Memory B cell (primary cell): ENCODE results near the gene DENND1A.
A peak's percentile ranks its signal among the peaks of the same experiment; 100 is the strongest.

ENCODE experiments used
- ATAC-seq: fragments of 150-1000 bp; cut with Tn5 transposase; 2 replicates; pipeline ENCODE4 v1.10.0; 2021; ENCODE audit warnings: low read depth, mild to moderate bottlenecking, moderate library complexity
- DNase-seq, 2 donors: peaks; one replicate each; pipeline ENCODE4 v3.0.0; 2022; ENCODE audit warnings: low spot score in 2 of 2
- H3K27ac Mint-ChIP-seq: one replicate; pipeline ENCODE4 v1.8.0; 2022; ENCODE audit warnings: mild to moderate bottlenecking, moderate library complexity, mixed read lengths
- H3K27me3 Mint-ChIP-seq: one replicate; pipeline ENCODE4 v1.8.0; 2022; ENCODE audit warnings: mixed read lengths
- H3K36me3 Mint-ChIP-seq: one replicate; pipeline ENCODE4 v1.8.0; 2022; ENCODE audit warnings: mild to moderate bottlenecking, mixed read lengths
- H3K4me1 Mint-ChIP-seq: one replicate; pipeline ENCODE4 v1.8.0; 2022; ENCODE audit warnings: mixed read lengths
- H3K4me3 Mint-ChIP-seq: one replicate; pipeline ENCODE4 v1.8.0; 2022; ENCODE audit warnings: mild to moderate bottlenecking, moderate library complexity, mixed read lengths
- H3K9me3 Mint-ChIP-seq: one replicate; pipeline ENCODE4 v1.8.0; 2022; ENCODE audit warnings: mixed read lengths

DENND1A gene

GRCh38 chr9:123584202-123585176 is 345.4 kb downstream of the DENND1A start:
- no peaks in the 10 kb centered on the region for H3K27me3 Mint-ChIP-seq
- peaks cover 8% of the 10 kb centered on the region for H3K9me3 Mint-ChIP-seq
- no peak overlapping the region for H3K27ac Mint-ChIP-seq
- DNase-seq (no peak), ATAC-seq (no peak)
- H3K36me3 Mint-ChIP-seq, result peaks cover 43% of the 10 kb centered on the region
- no peak overlapping the region for H3K4me3 Mint-ChIP-seq
- no peaks in the 10 kb centered on the region for H3K4me1 Mint-ChIP-seq

GRCh38 chr9:123583646-123584045 is 346.3 kb downstream of the DENND1A start:
- no peak overlapping the region for H3K4me3 Mint-ChIP-seq
- H3K9me3 Mint-ChIP-seq, result peaks cover 12% of the 10 kb centered on the region
- no peak overlapping the region for H3K27ac Mint-ChIP-seq
- ATAC-seq, result no peak
- H3K36me3 Mint-ChIP-seq, result peaks cover 45% of the 10 kb centered on the region
- H3K4me1 Mint-ChIP-seq, result no peaks in the 10 kb centered on the region
- H3K27me3 Mint-ChIP-seq, result no peaks in the 10 kb centered on the region
- DNase-seq, result no peak

GRCh38 chr9:123571240-123571639 is 358.7 kb downstream of the DENND1A start:
- H3K4me3 Mint-ChIP-seq, result no peak overlapping the region
- no peak for DNase-seq
- peaks cover 6% of the 10 kb centered on the region for H3K4me1 Mint-ChIP-seq
- H3K9me3 Mint-ChIP-seq, result no peaks in the 10 kb centered on the region
- peaks cover 22% of the 10 kb centered on the region for H3K36me3 Mint-ChIP-seq
- ATAC-seq, result no peak
- H3K27me3 Mint-ChIP-seq, result no peaks in the 10 kb centered on the region
- no peak overlapping the region for H3K27ac Mint-ChIP-seq

GRCh38 chr9:123568691-123569688 is 360.9 kb downstream of the DENND1A start:
- ATAC-seq (no peak), DNase-seq (no peak)
- no peaks in the 10 kb centered on the region for H3K9me3 Mint-ChIP-seq
- peaks cover 19% of the 10 kb centered on the region for H3K36me3 Mint-ChIP-seq
- no peaks in the 10 kb centered on the region for H3K27me3 Mint-ChIP-seq
- peaks cover 8% of the 10 kb centered on the region for H3K4me1 Mint-ChIP-seq
- no peak overlapping the region for H3K4me3 Mint-ChIP-seq
- no peak overlapping the region for H3K27ac Mint-ChIP-seq

GRCh38 chr9:123567013-123567412 is 362.9 kb downstream of the DENND1A start:
- Mint-ChIP-seq H3K27me3 (no peaks in the 10 kb centered on the region), H3K27ac (no peak overlapping the region), H3K9me3 (no peaks in the 10 kb centered on the region), H3K36me3 (peaks cover 24% of the 10 kb centered on the region), H3K4me3 (no peak overlapping the region), H3K4me1 (peaks cover 16% of the 10 kb centered on the region)
- DNase-seq (no peak), ATAC-seq (no peak)

- peaks cover 12% of the 10 kb centered on the region for H3K4me1 Mint-ChIP-seq
- DNase-seq (no peak), ATAC-seq (peak; percentile 29)
- no peaks in the 10 kb centered on the region for H3K27me3 Mint-ChIP-seq
- H3K4me3 Mint-ChIP-seq, result no peak overlapping the region
- peaks cover 30% of the 10 kb centered on the region for H3K36me3 Mint-ChIP-seq
- no peak overlapping the region for H3K27ac Mint-ChIP-seq
- no peaks in the 10 kb centered on the region for H3K9me3 Mint-ChIP-seq
Measured at GRCh38 chr9:123564652-123565051, 365.3 kb downstream of the DENND1A start.

DNA sequence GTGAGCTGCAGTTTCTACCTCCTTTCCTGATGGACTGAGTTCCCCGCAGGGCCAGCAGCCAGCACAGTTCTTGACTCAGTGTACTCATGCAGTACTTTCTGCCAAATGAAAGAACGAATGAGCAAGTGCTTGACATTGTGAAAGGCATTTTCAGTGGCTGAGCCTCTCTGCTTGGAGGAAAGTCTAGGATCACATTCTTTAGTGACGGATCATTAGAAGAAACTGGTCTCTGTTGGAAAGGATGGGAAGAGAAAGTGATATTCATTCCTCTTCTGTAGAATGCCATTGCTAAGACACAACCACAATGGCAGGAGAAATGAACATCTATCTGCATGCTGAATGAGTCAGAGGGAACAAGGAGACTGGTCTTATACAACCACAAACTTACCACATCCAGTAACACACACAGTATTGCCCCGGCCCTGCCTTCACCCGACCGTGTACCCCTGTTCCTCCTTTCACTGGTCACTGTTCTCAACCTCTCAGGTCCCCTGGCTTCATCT is 367.0 kb downstream of the DENND1A start:
- peak overlapping the region; percentile 15 for H3K27ac Mint-ChIP-seq

GRCh38 chr9:123561046-123561445 is 368.9 kb downstream of the DENND1A start:
- Mint-ChIP-seq H3K4me1 (peaks cover 10% of the 10 kb centered on the region), H3K27ac (no peak overlapping the region), H3K9me3 (no peaks in the 10 kb centered on the region), H3K36me3 (peaks cover 31% of the 10 kb centered on the region), H3K27me3 (no peaks in the 10 kb centered on the region), H3K4me3 (no peak overlapping the region)
- DNase-seq, result no peak
- ATAC-seq, result no peak

More for the DNA sequence above, 367.0 kb downstream of the DENND1A start:
- no peak for DNase-seq
- Mint-ChIP-seq H3K4me1 (peaks cover 10% of the 10 kb centered on the region), H3K27me3 (no peaks in the 10 kb centered on the region), H3K36me3 (peaks cover 21% of the 10 kb centered on the region), H3K9me3 (no peaks in the 10 kb centered on the region), H3K4me3 (no peak overlapping the region)
- no peak for ATAC-seq

DNA sequence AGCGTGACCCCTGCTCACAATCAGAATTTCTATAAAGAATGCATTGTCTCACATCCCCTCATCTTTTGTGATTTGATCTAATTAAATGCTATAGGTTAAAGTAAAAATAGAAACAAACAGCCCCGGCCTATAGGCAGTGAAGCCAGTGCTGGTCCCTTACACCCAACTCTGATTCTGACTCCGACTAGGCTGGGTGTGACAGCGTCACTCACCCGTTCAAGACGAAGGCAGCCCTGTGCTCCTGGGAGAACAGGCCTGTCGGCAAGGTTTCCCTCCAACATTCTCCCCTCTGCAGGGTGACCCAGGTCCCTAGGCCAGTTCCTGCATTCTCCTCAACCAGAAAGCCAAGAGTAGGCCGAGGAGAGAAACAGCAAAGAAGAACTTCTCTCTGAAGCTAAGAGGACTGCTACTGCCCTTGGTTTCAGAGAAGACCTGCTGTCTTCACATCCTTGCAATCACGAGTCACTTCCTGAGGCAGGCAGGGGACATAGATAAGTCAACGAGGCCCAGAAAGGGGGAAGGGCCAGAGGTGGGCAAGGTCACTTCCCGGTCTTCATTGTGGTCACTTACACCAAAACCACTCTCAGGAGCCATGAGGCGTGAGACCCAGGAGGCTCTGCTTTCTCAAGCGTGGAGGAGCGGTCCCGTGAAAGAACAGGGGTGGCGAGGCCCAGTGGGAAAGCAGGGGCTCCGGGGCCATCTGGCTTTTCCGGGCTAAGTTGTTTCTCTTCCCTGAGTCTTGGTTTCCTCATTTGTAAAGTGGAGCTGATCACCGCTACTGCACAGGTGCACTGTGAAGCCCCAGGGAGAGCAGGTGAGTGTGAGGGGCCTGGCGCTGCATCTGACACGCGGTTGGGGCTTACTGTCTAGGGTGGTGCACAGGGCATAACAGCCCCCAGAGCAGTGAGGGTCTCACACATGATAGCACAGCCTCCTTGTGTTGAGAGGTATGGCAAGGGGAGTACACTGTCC is 373.2 kb downstream of the DENND1A start:
- DNase-seq (no peak), ATAC-seq (no peak)
- no peaks in the 10 kb centered on the region for H3K9me3 Mint-ChIP-seq
- no peaks in the 10 kb centered on the region for H3K27me3 Mint-ChIP-seq
- peaks cover 31% of the 10 kb centered on the region for H3K36me3 Mint-ChIP-seq
- H3K4me1 Mint-ChIP-seq, result no peaks in the 10 kb centered on the region
- H3K27ac Mint-ChIP-seq, result no peak overlapping the region
- no peak overlapping the region for H3K4me3 Mint-ChIP-seq

GRCh38 chr9:123555646-123556045 is 374.3 kb downstream of the DENND1A start:
- DNase-seq (no peak), ATAC-seq (no peak)
- H3K4me3 Mint-ChIP-seq, result no peak overlapping the region
- no peaks in the 10 kb centered on the region for H3K27me3 Mint-ChIP-seq
- H3K9me3 Mint-ChIP-seq, result no peaks in the 10 kb centered on the region
- H3K27ac Mint-ChIP-seq, result no peak overlapping the region
- H3K36me3 Mint-ChIP-seq, result peaks cover 28% of the 10 kb centered on the region
- H3K4me1 Mint-ChIP-seq, result no peaks in the 10 kb centered on the region

DNA sequence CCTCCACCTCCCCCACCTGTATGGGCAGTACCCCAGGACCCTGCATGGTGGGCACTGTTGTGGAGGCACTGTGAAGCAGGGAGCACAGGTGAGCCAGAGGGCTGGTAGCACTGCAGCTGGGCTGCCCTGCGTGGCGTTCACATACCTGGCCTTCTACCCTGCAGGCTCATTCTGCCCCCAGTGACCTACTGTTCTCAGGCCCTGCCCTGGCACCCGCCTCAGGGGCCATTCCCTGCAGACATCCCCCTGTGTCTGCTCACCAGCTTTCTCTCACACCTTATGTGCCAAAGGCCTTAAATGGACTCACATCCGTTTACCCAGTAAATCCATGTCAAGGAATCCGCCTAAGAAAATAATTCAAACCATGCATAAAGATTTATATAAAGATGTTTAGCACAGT is 377.4 kb downstream of the DENND1A start:
- Mint-ChIP-seq H3K4me3 (no peak overlapping the region), H3K27me3 (no peaks in the 10 kb centered on the region), H3K4me1 (no peaks in the 10 kb centered on the region), H3K36me3 (peaks cover 25% of the 10 kb centered on the region), H3K9me3 (no peaks in the 10 kb centered on the region), H3K27ac (no peak overlapping the region)
- no peak for ATAC-seq
- no peak for DNase-seq

- H3K9me3 Mint-ChIP-seq, result no peaks in the 10 kb centered on the region
Measured at GRCh38 chr9:123551734-123552133, 378.2 kb downstream of the DENND1A start.

GRCh38 chr9:123550797-123551196 is 379.1 kb downstream of the DENND1A start:
- Mint-ChIP-seq H3K36me3 (peaks cover 11% of the 10 kb centered on the region), H3K9me3 (no peaks in the 10 kb centered on the region), H3K27ac (no peak overlapping the region), H3K27me3 (no peaks in the 10 kb centered on the region), H3K4me3 (no peak overlapping the region), H3K4me1 (no peaks in the 10 kb centered on the region)
- no peak for ATAC-seq
- no peak for DNase-seq

More at GRCh38 chr9:123551734-123552133, 378.2 kb downstream of the DENND1A start:
- ATAC-seq (no peak), DNase-seq (no peak)
- Mint-ChIP-seq H3K27ac (no peak overlapping the region), H3K4me3 (no peak overlapping the region), H3K4me1 (no peaks in the 10 kb centered on the region), H3K27me3 (no peaks in the 10 kb centered on the region), H3K36me3 (peaks cover 20% of the 10 kb centered on the region)
